Measurements from ENCODE around the gene ASIC1. TPM values are rescaled to one million over a fixed set of nuclear protein-coding genes. Genes with fewer than 3 reads are reported as not detected.
A peak's percentile ranks its signal among the peaks of the same experiment; 100 is the strongest.

Gene ASIC1
- total RNA-seq, 1 donor from 2014 or later: 1.6 TPM

GRCh38 chr12:50040657-50041056 is 16.7 kb upstream of the ASIC1 start:
- no peak for DNase-seq (ENCODE audit: low spot score)

GRCh38 chr12:50041062-50041860 is 16.1 kb upstream of the ASIC1 start:
- no peak for DNase-seq (ENCODE audit: low spot score)

GRCh38 chr12:50041962-50042361 is 15.4 kb upstream of the ASIC1 start:
- no peak for DNase-seq (ENCODE audit: low spot score)

- no peak for DNase-seq (ENCODE audit: low spot score)
These were observed 14.7 kb upstream of the ASIC1 start for GRCh38 chr12:50042693-50043092.

GRCh38 chr12:50043308-50043707 is 14.1 kb upstream of the ASIC1 start:
- DNase-seq (ENCODE audit: low spot score): no peak

GRCh38 chr12:50043854-50044253 is 13.5 kb upstream of the ASIC1 start:
- DNase-seq (ENCODE audit: low spot score): no peak

GRCh38 chr12:50047693-50048250 is 9.6 kb upstream of the ASIC1 start:
- DNase-seq (ENCODE audit: low spot score): no peak

GRCh38 chr12:50049254-50050118 is 7.9 kb upstream of the ASIC1 start:
- DNase-seq (ENCODE audit: low spot score): no peak

- no peak for DNase-seq (ENCODE audit: low spot score)
These were observed 7.3 kb upstream of the ASIC1 start for GRCh38 chr12:50050119-50050385.

GRCh38 chr12:50050410-50051098 is 6.8 kb upstream of the ASIC1 start:
- DNase-seq (ENCODE audit: low spot score): peak; percentile 76

- no peak for DNase-seq (ENCODE audit: low spot score)
These were observed 6.1 kb upstream of the ASIC1 start for GRCh38 chr12:50051101-50051806.

GRCh38 chr12:50052544-50052943 is 4.9 kb upstream of the ASIC1 start:
- no peak for DNase-seq (ENCODE audit: low spot score)

GRCh38 chr12:50052964-50053363 is 4.4 kb upstream of the ASIC1 start:
- DNase-seq (ENCODE audit: low spot score): no peak

GRCh38 chr12:50053583-50053982 is 3.8 kb upstream of the ASIC1 start:
- no peak for DNase-seq (ENCODE audit: low spot score)

GRCh38 chr12:50055831-50056638 is 1.4 kb upstream of the ASIC1 start:
- DNase-seq (ENCODE audit: low spot score): no peak

- no peak for DNase-seq (ENCODE audit: low spot score)
These were observed 788 bp upstream of the ASIC1 start for GRCh38 chr12:50056639-50056976.

GRCh38 chr12:50057896-50058670 is 687 bp downstream of the ASIC1 start:
- no peak for DNase-seq (ENCODE audit: low spot score)

GRCh38 chr12:50058743-50059312 is 1.4 kb downstream of the ASIC1 start:
- no peak for DNase-seq (ENCODE audit: low spot score)

- DNase-seq (ENCODE audit: low spot score): no peak
These were observed 2.2 kb downstream of the ASIC1 start for GRCh38 chr12:50059440-50060119.

Measured in ureter (tissue), 1 donor.